Measurements from ENCODE around the gene CNEP1R1. TPM values are rescaled to one million over a fixed set of nuclear protein-coding genes. Genes with fewer than 3 reads are reported as not detected.

CNEP1R1 gene
- total and polyA plus RNA-seq, 2 of the 8 experiments (the other 6 are each of a cell fraction or from before 2014, with no cell fraction given), result 10.6 to 13.6 TPM

- TF ChIP-seq YY1 (IDR thresholded peaks at IDR 0.05; ENCODE audit: low read depth, low read length) (no peak), POLR2AphosphoS5 (IDR thresholded peaks at IDR 0.05; ENCODE audit: low read depth, low read length) (no peak), ASH2L (IDR thresholded peaks at IDR 0.05; ENCODE audit: low read length) (no peak)
Measured at GRCh38 chr16:50058091-50058771, 33.2 kb downstream of the CNEP1R1 start (continued).
